Measurements from ENCODE around the gene MAB21L1. TPM values are rescaled to one million over a fixed set of nuclear protein-coding genes. Genes with fewer than 3 reads are reported as not detected.

Gene MAB21L1
- polyA plus RNA-seq, 2 of the 4 experiments (the other 2 are of a cell fraction): not detected

DNA sequence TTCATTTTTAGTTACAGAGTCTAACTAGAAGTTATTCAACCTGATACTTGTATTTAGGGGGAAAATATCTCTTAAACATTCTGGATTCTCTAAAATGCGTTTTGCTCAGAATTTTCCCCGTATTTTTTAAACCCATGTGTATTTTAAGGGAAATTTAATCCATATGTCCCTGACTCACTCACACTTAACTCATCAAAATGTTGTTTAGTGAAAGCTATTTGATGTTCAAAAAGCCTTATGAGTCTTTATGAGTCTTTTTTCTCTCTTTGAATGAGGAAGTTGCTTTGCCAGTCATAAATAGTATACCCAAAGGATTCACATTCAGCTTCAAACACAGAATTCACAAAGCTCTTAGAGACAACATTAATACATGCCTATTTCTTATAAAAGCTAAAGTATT is 16.4 kb downstream of the MAB21L1 start:
- POLR2A ChIA-PET: no interaction called here
- CTCF ChIA-PET: interaction anchor here (0.6 kb wide), 1 partner anchor 1817 kb away, joined by 3 read pairs; no protein-coding TSS in a partner anchor
- no peak for DNase-seq (ENCODE audit: low read depth in 1 of 2, low spot score in 1 of 2)
- no peak for ATAC-seq
- 88% methylated on average over 2 of the region's 2 CpGs for WGBS (ENCODE audit: missing lambda C conversion rate)
- Histone ChIP-seq H3K4me1 (no peaks in the 10 kb centered on the region), H3K27ac (no peak overlapping the region), H3K9me3 (no peaks in the 10 kb centered on the region), H3K4me3 (no peak overlapping the region), H3K4me2 (no peak overlapping the region)
- TF ChIP-seq CBX8 (IDR thresholded peaks at IDR 0.05) (no peak), RAD21 (conservative IDR thresholded peaks at IDR 0.05 in 1 of 2, IDR thresholded peaks at IDR 0.05 in 1 of 2) (no peak), CHD2 (IDR thresholded peaks at IDR 0.05; ENCODE audit: low read length, partially characterized antibody) (no peak), ZSCAN20 (CRISPR knock-in tag; IDR thresholded peaks at IDR 0.05) (no peak), HOXB13 (CRISPR knock-in tag; IDR thresholded peaks at IDR 0.05; ENCODE audit: low read depth) (no peak), ZC3H11A (IDR thresholded peaks at IDR 0.05) (no peak), RCOR1 (IDR thresholded peaks at IDR 0.05; ENCODE audit: low read depth, low read length) (no peak), EP300 (IDR thresholded peaks at IDR 0.05) (no peak)
- TF ChIP-seq, protein P1, sequence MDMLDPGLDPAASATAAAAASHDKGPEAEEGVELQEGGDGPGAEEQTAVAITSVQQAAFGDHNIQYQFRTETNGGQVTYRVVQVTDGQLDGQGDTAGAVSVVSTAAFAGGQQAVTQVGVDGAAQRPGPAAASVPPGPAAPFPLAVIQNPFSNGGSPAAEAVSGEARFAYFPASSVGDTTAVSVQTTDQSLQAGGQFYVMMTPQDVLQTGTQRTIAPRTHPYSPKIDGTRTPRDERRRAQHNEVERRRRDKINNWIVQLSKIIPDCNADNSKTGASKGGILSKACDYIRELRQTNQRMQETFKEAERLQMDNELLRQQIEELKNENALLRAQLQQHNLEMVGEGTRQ (IDR thresholded peaks at IDR 0.05): no peak
- no peak for FAIRE-seq

DNA sequence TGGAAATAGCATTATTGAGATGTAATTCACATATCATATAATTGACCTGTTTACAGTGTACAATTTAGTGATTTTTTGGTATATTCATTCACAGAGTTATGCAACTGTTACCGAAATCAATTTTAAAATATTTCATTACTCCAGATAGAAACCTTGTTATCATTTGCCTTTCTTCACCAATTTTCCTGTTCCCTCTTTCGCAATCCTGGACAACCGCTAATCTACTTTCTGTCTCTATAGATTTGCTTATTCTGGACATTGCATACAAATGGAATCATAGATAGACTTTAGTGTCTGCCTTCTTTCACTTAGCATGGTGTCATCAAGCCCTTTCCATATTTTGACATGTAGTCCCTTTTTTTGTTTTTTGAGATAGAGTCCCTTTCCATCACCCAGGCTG is 19.2 kb downstream of the MAB21L1 start:
- H3K4me3 ChIP-seq: no peak overlapping the region
- no peak for DNase-seq (ENCODE audit: low read depth in 1 of 2, low spot score in 1 of 2)
- no peaks in the 10 kb centered on the region for H3K4me1 ChIP-seq
- H3K4me2 ChIP-seq: no peak overlapping the region
- 90% methylated on average over 3 of the region's 3 CpGs for WGBS (ENCODE audit: missing lambda C conversion rate)
- TF ChIP-seq ZFP36 (IDR thresholded peaks at IDR 0.05; ENCODE audit: borderline replicate concordance, partially characterized antibody): no peak
- no peak for TF ChIP-seq PHF8 (IDR thresholded peaks at IDR 0.05; ENCODE audit: borderline replicate concordance, low read depth)
- TF ChIP-seq CHD2 (IDR thresholded peaks at IDR 0.05; ENCODE audit: low read length, partially characterized antibody): no peak
- ChIA-PET POLR2A (no interaction called here), CTCF (no interaction called here)
- H3K9me3 ChIP-seq: no peaks in the 10 kb centered on the region
- no peak for FAIRE-seq
- ATAC-seq: no peak
- H3K27ac ChIP-seq: no peak overlapping the region

DNA sequence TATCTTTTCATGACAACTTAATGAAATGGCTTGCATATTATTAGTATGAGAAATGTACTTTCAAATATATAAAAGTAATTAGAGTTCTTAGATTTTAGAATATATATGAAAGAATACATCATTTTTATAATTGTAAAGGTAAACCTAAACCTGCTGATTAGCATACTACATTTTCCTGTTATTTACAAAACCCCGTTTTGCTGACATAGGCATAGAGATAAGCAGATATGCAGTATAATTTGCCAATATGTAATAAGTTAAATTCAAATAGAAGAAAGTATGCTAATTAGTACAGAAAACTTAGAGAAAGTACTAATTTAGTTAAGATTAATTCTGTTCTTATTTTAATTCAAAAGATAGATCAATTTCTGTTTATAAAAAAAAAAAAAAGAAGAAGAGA is 21.5 kb downstream of the MAB21L1 start:
- no peaks in the 10 kb centered on the region for H3K4me1 ChIP-seq
- CTCF ChIA-PET: no interaction called here
- H3K27ac ChIP-seq: no peak overlapping the region
- ATAC-seq: no peak
- no peak for FAIRE-seq
- POLR2A ChIA-PET: no interaction called here
- H3K9me3 ChIP-seq: no peaks in the 10 kb centered on the region
- TF ChIP-seq RAD21 (conservative IDR thresholded peaks at IDR 0.05 in 1 of 2, IDR thresholded peaks at IDR 0.05 in 1 of 2) (no peak), SREBF2 (IDR thresholded peaks at IDR 0.05) (no peak), KDM1A (IDR thresholded peaks at IDR 0.05; ENCODE audit: low read depth) (no peak), NFE2L2 (conservative IDR thresholded peaks at IDR 0.05; ENCODE audit: low read length) (no peak), EHF (CRISPR knock-in tag; IDR thresholded peaks at IDR 0.05) (no peak), CBX2 (IDR thresholded peaks at IDR 0.05; ENCODE audit: borderline replicate concordance, low read depth) (no peak), CEBPB (IDR thresholded peaks at IDR 0.05) (no peak), HOXB13 (CRISPR knock-in tag; IDR thresholded peaks at IDR 0.05; ENCODE audit: low read depth) (no peak), RARB (CRISPR knock-in tag; IDR thresholded peaks at IDR 0.05) (no peak), HOXA7 (CRISPR knock-in tag; IDR thresholded peaks at IDR 0.05) (no peak), NPAS2 (CRISPR knock-in tag; IDR thresholded peaks at IDR 0.05; ENCODE audit: borderline replicate concordance) (no peak), GATA3 (IDR thresholded peaks at IDR 0.05; ENCODE audit: borderline replicate concordance) (no peak), FOSL2 (IDR thresholded peaks at IDR 0.05) (no peak), FOSL2 (CRISPR knock-in tag; IDR thresholded peaks at IDR 0.05) (no peak), FOSB (CRISPR knock-in tag; IDR thresholded peaks at IDR 0.05) (no peak), FOXS1 (CRISPR knock-in tag; IDR thresholded peaks at IDR 0.05) (no peak)
- TF ChIP-seq, protein P1 (IDR thresholded peaks at IDR 0.05): no peak
- TF ChIP-seq, protein P2, sequence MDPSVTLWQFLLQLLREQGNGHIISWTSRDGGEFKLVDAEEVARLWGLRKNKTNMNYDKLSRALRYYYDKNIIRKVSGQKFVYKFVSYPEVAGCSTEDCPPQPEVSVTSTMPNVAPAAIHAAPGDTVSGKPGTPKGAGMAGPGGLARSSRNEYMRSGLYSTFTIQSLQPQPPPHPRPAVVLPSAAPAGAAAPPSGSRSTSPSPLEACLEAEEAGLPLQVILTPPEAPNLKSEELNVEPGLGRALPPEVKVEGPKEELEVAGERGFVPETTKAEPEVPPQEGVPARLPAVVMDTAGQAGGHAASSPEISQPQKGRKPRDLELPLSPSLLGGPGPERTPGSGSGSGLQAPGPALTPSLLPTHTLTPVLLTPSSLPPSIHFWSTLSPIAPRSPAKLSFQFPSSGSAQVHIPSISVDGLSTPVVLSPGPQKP (IDR thresholded peaks at IDR 0.05; ENCODE audit: low read depth, low read length): no peak
- TF ChIP-seq, protein P3, sequence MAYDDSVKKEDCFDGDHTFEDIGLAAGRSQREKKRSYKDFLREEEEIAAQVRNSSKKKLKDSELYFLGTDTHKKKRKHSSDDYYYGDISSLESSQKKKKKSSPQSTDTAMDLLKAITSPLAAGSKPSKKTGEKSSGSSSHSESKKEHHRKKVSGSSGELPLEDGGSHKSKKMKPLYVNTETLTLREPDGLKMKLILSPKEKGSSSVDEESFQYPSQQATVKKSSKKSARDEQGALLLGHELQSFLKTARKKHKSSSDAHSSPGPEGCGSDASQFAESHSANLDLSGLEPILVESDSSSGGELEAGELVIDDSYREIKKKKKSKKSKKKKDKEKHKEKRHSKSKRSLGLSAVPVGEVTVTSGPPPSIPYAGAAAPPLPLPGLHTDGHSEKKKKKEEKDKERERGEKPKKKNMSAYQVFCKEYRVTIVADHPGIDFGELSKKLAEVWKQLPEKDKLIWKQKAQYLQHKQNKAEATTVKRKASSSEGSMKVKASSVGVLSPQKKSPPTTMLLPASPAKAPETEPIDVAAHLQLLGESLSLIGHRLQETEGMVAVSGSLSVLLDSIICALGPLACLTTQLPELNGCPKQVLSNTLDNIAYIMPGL (CRISPR knock-in tag; IDR thresholded peaks at IDR 0.05; ENCODE audit: borderline replicate concordance): no peak
- TF ChIP-seq, protein P4, sequence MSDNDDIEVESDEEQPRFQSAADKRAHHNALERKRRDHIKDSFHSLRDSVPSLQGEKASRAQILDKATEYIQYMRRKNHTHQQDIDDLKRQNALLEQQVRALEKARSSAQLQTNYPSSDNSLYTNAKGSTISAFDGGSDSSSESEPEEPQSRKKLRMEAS (IDR thresholded peaks at IDR 0.05): no peak
- no peak overlapping the region for H3K4me2 ChIP-seq
- no peak for DNase-seq (ENCODE audit: low read depth in 1 of 2, low spot score in 1 of 2)
- 84% methylated on average over 1 of the region's 1 CpG for WGBS (ENCODE audit: missing lambda C conversion rate)
- no peak overlapping the region for H3K4me3 ChIP-seq
